Large intestine (tissue), 3 donors: ENCODE measurements around the gene CDKAL1. TPM values are rescaled to one million over a fixed set of nuclear protein-coding genes. Genes with fewer than 3 reads are reported as not detected.
"Not testable (repeated sequence)": the region's sequence is repeated elsewhere in the genome, so short reads cannot be mapped to it uniquely, and the experiment has no call there.

Experiments
- DNase-seq, 2 donors: peaks; one replicate each; pipeline versions ENCODE4 v3.0.0 to v3.0.0-alpha.2; 2013
- H3K27ac ChIP-seq: one replicate; pipeline ENCODE4 v1.5.1; 2013; ENCODE audit warnings: low read length
- H3K27me3 ChIP-seq: 2 replicates; pipeline ENCODE4 v1.6.1; 2013; ENCODE audit warnings: low read length; ENCODE audit not compliant: control insufficient read depth, insufficient read depth
- H3K36me3 ChIP-seq: 2 replicates; pipeline ENCODE4 v1.6.1; 2013; ENCODE audit warnings: low read length; ENCODE audit not compliant: control insufficient read depth, insufficient read depth
- H3K4me1 ChIP-seq: one replicate; pipeline ENCODE4 v1.6.1; 2013; ENCODE audit warnings: low read length; ENCODE audit not compliant: control insufficient read depth, insufficient read depth
- H3K4me3 ChIP-seq: one replicate; pipeline ENCODE4 v1.5.1; 2013; ENCODE audit warnings: low read length
- H3K9me3 ChIP-seq: one replicate; pipeline ENCODE4 v1.6.1; 2013; ENCODE audit warnings: mild to moderate bottlenecking, low read depth, low read length, moderate library complexity; ENCODE audit not compliant: control insufficient read depth
- WGBS: methylation state at CpG from one replicate; pipeline ENCODE4 v1.1.5; 2013; ENCODE audit warnings: low lambda C conversion rate; ENCODE audit not compliant: insufficient coverage; 5-methylcytosine and 5-hydroxymethylcytosine counted together
- polyA plus RNA-seq: library from polyadenylated mRNA; unstranded; fragments of 120-200 nt; gene quantifications from one replicate; pipeline ENCODE4 v1.2.1, GENCODE V29; 2013

Gene CDKAL1
- polyA plus RNA-seq, 1 donor: 10.3 TPM

- WGBS: 92% methylated on average over 2 of the region's 4 CpGs
- Histone ChIP-seq H3K36me3 (no peaks in the 10 kb centered on the region), H3K27ac (no peak overlapping the region), H3K4me1 (no peaks in the 10 kb centered on the region), H3K9me3 (no peaks in the 10 kb centered on the region), H3K4me3 (no peak overlapping the region), H3K27me3 (no peaks in the 10 kb centered on the region)
- DNase-seq: no peak
These were observed 711.2 kb downstream of the CDKAL1 start for GRCh38 chr6:21245488-21245887.

GRCh38 chr6:21246075-21246474 lies 711.8 kb downstream of the CDKAL1 start:
- H3K4me3 ChIP-seq: no peak overlapping the region
- no peaks in the 10 kb centered on the region for H3K4me1 ChIP-seq
- H3K27ac ChIP-seq: no peak overlapping the region
- no peak for DNase-seq
- H3K9me3 ChIP-seq: no peaks in the 10 kb centered on the region
- 77% methylated on average over 2 of the region's 6 CpGs for WGBS
- H3K36me3 ChIP-seq: no peaks in the 10 kb centered on the region
- H3K27me3 ChIP-seq: no peaks in the 10 kb centered on the region

- not testable (repeated sequence) for DNase-seq, H3K4me1 ChIP-seq, H3K36me3 ChIP-seq, H3K27ac ChIP-seq, H3K4me3 ChIP-seq, H3K27me3 ChIP-seq, H3K9me3 ChIP-seq
These were observed 720.2 kb downstream of the CDKAL1 start for GRCh38 chr6:21254460-21254859.

DNA sequence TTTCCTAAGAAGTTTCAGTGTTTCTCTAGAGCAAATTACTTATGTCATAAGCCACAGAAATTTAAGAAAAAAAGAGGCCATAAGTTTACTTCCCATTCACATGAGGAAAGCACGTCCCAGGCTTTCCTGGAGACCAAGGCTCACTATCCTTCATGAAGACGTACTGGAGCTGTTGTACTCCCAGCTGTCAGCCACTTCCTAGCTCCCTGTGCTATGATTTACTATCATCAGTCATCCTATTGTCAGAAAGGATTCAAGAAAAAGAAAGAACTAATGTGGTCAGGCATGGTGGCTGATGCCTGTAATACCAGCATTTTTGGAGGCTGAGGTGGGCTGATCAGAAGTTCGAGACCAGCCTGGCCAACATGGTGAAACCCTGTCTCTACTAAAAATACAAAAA lies 721.9 kb downstream of the CDKAL1 start:
- H3K27me3 ChIP-seq: no peaks in the 10 kb centered on the region
- no peak for DNase-seq
- no peaks in the 10 kb centered on the region for H3K36me3 ChIP-seq
- H3K9me3 ChIP-seq: peaks cover 3% of the 10 kb centered on the region
- WGBS: no CpG with 5 or more reads among the region's 3 CpGs
- H3K4me3 ChIP-seq: no peak overlapping the region
- no peaks in the 10 kb centered on the region for H3K4me1 ChIP-seq
- H3K27ac ChIP-seq: no peak overlapping the region

- WGBS: no CpG with 5 or more reads among the region's 2 CpGs
- Histone ChIP-seq H3K9me3 (peaks cover 3% of the 10 kb centered on the region), H3K27me3 (no peaks in the 10 kb centered on the region)
These were observed 722.9 kb downstream of the CDKAL1 start for GRCh38 chr6:21257125-21257524.

DNA sequence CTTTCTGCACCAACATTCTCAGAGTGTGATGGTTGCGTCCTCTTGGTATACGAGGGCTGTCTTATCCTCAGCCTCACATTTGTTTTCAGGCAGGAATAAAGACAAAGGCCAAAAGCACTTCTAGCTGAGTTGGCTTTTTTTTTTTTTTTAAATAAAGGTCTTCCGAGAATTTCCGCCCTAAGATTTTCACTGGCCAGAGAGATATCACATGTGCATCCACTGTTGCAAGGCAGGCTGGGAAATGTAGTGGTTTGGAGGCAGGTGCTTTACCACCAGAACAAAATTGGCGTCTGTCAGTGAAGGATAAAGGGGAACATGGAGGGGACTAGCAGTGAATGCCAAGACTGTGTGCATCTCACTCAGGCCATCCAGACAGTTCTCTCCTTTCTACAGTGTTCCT lies 724.4 kb downstream of the CDKAL1 start:
- Histone ChIP-seq H3K27ac (no peak overlapping the region), H3K27me3 (no peaks in the 10 kb centered on the region), H3K4me3 (no peak overlapping the region), H3K9me3 (no peaks in the 10 kb centered on the region), H3K4me1 (no peaks in the 10 kb centered on the region), H3K36me3 (no peaks in the 10 kb centered on the region)
- no peak for DNase-seq
- no CpG with 5 or more reads among the region's 5 CpGs for WGBS

More at GRCh38 chr6:21257125-21257524, 722.9 kb downstream of the CDKAL1 start:
- Histone ChIP-seq H3K4me3 (no peak overlapping the region), H3K27ac (no peak overlapping the region), H3K4me1 (no peaks in the 10 kb centered on the region), H3K36me3 (no peaks in the 10 kb centered on the region)
- no peak for DNase-seq

DNA sequence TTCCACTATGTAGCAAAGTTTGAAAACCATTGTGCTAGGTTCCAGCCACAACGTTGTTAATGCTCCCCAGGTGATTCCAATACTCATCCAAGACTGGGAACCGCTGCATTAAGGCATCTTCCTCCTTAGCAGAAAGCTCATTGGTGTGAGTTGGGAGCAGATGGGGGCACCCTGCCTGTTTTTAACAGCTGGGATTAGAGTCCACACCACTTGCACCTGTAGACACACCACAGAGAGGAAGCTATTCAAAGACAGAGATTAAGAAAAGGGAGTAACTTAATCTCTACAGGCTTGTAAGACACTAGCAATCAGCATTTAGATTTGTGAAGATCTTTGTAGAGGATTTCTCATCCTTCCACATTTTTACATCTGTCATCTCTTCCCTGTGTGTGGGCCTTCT lies 725.4 kb downstream of the CDKAL1 start:
- no peak for DNase-seq
- Histone ChIP-seq H3K4me3 (no peak overlapping the region), H3K9me3 (no peaks in the 10 kb centered on the region), H3K27me3 (no peaks in the 10 kb centered on the region), H3K4me1 (no peaks in the 10 kb centered on the region), H3K27ac (no peak overlapping the region), H3K36me3 (no peaks in the 10 kb centered on the region)
- WGBS: no CpG with 5 or more reads among the region's 2 CpGs

DNA sequence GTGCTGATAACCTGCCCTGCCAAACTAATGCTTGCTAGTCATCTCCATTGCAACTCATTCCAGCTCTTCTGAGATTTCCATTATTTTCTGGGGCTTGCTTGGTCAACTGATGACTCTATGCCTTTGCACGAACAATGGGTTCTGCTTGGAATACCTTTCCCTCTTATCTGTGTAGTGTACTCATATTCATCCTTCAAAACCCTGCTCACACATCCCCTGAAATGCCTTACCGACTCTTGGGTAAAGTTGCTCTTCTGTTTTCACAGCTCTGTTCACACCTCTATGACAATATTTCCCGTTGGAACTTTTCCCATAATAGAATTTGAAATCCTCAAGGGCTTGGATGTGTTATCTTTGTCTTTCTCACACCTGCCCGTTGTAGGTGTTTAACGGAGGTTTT lies 728.2 kb downstream of the CDKAL1 start:
- no peak for DNase-seq
- Histone ChIP-seq H3K36me3 (no peaks in the 10 kb centered on the region), H3K9me3 (no peaks in the 10 kb centered on the region), H3K4me1 (no peaks in the 10 kb centered on the region), H3K27ac (no peak overlapping the region), H3K27me3 (no peaks in the 10 kb centered on the region), H3K4me3 (no peak overlapping the region)
- 80% methylated on average over 2 of the region's 5 CpGs for WGBS

DNA sequence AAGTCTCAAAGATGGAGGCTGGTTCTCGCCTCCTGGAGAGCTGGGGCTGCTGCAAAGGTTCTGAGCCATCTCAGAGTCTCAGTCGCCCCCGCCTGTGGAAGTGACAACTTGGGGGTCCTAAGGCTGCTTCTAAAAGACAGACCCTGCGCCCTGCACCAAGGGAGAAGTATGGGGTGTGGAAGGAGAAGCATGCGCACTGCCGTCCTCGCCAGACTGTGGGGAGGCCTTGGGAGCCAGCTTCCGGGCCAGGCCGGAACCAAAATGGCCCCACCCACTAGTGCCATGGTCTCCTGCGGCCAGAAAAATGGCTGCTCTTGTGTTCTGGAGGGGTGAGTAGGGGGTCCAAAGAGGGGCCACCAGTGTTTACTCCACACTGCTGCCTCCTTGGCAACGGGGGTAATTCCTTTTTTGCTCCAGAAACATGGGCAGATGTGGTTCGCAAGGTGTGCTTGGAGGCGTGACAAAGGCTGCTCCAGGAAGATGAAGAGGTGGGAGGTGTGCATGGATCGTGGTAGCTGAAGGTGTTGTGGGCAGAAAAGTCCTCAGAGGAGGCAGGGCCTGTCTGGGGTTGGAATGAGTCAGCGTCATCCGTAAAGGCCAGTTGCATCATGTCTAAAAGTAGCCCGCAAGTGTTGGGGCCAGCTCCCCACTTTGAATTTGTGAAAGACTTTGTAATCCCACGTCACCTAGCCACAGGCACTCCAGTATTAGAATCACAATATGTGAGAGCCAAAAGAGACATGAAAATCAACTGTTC lies 729.5 kb downstream of the CDKAL1 start:
- no peaks in the 10 kb centered on the region for H3K27me3 ChIP-seq
- H3K9me3 ChIP-seq: no peaks in the 10 kb centered on the region
- no peak overlapping the region for H3K27ac ChIP-seq
- WGBS: no CpG with 5 or more reads among the region's 18 CpGs
- H3K4me3 ChIP-seq: no peak overlapping the region
- no peak for DNase-seq
- H3K4me1 ChIP-seq: no peaks in the 10 kb centered on the region
- H3K36me3 ChIP-seq: no peaks in the 10 kb centered on the region

GRCh38 chr6:21264288-21265033 lies 730.2 kb downstream of the CDKAL1 start:
- WGBS: 16% methylated on average over 6 of the region's 10 CpGs
- Histone ChIP-seq H3K27ac (no peak overlapping the region), H3K4me3 (no peak overlapping the region), H3K4me1 (no peaks in the 10 kb centered on the region), H3K36me3 (no peaks in the 10 kb centered on the region), H3K27me3 (no peaks in the 10 kb centered on the region), H3K9me3 (no peaks in the 10 kb centered on the region)
- DNase-seq: peak in 1 of 2 donors; percentile 49
